ENCODE results near the gene SAMD4B. TPM values are rescaled to one million over a fixed set of nuclear protein-coding genes. Genes with fewer than 3 reads are reported as not detected.

Gene SAMD4B
- total and polyA plus RNA-seq, 9 of the 15 experiments (the other 6 are each of a cell fraction or from before 2014, with no cell fraction given), result 3.4 to 90.5 (median 38.0) TPM

- TF ChIP-seq TCFL5 (CRISPR knock-in tag; conservative IDR thresholded peaks at IDR 0.05) (no peak), ZBTB1 (CRISPR knock-in tag; IDR thresholded peaks at IDR 0.05; ENCODE audit: borderline replicate concordance, low read depth) (0 out of 2 replicates have a peak, but pooled peaks have one; percentile 4), ZSCAN32 (CRISPR knock-in tag; IDR thresholded peaks at IDR 0.05) (no peak), ZBTB43 (CRISPR knock-in tag; IDR thresholded peaks at IDR 0.05) (0 out of 2 replicates have a peak, but pooled peaks have one; percentile 62), RBM25 (IDR thresholded peaks at IDR 0.05; ENCODE audit: low read depth, low read length, severe bottlenecking) (peak; percentile 40), BRD9 (IDR thresholded peaks at IDR 0.05; ENCODE audit: low read depth, partially characterized antibody) (peak; percentile 50), RREB1 (CRISPR knock-in tag; IDR thresholded peaks at IDR 0.05) (0 out of 2 replicates have a peak, but pooled peaks have one; percentile 45), C11orf30 (IDR thresholded peaks at IDR 0.05; ENCODE audit: low read depth) (no peak), SMARCC2 (IDR thresholded peaks at IDR 0.05; ENCODE audit: low read depth) (no peak), TFAP4 (CRISPR knock-in tag; IDR thresholded peaks at IDR 0.05; ENCODE audit: borderline replicate concordance) (no peak), ZNF436 (CRISPR knock-in tag; IDR thresholded peaks at IDR 0.05) (no peak), GATAD2A (IDR thresholded peaks at IDR 0.05) (no peak), SMC3 (conservative IDR thresholded peaks at IDR 0.05; ENCODE audit: insufficient read depth, low read depth, low read length) (0 out of 2 replicates have a peak, but pooled peaks have one; percentile 20), MXI1 (IDR thresholded peaks at IDR 0.05; ENCODE audit: low read depth, low read length) (no peak)
- TF ChIP-seq, protein P1, sequence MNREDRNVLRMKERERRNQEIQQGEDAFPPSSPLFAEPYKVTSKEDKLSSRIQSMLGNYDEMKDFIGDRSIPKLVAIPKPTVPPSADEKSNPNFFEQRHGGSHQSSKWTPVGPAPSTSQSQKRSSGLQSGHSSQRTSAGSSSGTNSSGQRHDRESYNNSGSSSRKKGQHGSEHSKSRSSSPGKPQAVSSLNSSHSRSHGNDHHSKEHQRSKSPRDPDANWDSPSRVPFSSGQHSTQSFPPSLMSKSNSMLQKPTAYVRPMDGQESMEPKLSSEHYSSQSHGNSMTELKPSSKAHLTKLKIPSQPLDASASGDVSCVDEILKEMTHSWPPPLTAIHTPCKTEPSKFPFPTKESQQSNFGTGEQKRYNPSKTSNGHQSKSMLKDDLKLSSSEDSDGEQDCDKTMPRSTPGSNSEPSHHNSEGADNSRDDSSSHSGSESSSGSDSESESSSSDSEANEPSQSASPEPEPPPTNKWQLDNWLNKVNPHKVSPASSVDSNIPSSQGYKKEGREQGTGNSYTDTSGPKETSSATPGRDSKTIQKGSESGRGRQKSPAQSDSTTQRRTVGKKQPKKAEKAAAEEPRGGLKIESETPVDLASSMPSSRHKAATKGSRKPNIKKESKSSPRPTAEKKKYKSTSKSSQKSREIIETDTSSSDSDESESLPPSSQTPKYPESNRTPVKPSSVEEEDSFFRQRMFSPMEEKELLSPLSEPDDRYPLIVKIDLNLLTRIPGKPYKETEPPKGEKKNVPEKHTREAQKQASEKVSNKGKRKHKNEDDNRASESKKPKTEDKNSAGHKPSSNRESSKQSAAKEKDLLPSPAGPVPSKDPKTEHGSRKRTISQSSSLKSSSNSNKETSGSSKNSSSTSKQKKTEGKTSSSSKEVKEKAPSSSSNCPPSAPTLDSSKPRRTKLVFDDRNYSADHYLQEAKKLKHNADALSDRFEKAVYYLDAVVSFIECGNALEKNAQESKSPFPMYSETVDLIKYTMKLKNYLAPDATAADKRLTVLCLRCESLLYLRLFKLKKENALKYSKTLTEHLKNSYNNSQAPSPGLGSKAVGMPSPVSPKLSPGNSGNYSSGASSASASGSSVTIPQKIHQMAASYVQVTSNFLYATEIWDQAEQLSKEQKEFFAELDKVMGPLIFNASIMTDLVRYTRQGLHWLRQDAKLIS (CRISPR knock-in tag; IDR thresholded peaks at IDR 0.05), result 0 out of 2 replicates have a peak, but pooled peaks have one; percentile 1
These were observed 997 bp upstream of the SAMD4B start (continued) for GRCh38 chr19:39341129-39341718.

Measured in K562 (cell line).